ENCODE measurements around the gene SNRPD2.

DNA sequence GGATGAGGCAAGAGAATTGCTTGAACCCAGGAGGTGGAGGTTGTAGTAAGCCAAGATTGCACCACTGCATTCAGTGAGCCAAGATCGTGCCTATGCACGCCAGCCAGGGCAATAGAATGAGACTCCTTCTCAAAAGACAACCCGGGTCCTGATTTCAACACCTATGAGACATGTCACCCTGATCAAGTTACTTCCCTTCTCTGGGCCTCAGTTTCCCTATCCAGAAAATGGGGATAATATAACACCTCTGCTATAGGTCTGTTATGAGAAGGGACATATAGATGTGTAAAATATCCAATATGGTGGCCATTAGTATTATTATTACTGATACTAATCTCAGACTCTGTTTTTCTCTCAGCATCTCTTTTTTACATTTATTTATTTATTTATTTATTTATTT lies 36.7 kb downstream of the SNRPD2 start:
- no peak for TF ChIP-seq POLR2A (IDR thresholded peaks at IDR 0.05)
- TF ChIP-seq, protein P1, sequence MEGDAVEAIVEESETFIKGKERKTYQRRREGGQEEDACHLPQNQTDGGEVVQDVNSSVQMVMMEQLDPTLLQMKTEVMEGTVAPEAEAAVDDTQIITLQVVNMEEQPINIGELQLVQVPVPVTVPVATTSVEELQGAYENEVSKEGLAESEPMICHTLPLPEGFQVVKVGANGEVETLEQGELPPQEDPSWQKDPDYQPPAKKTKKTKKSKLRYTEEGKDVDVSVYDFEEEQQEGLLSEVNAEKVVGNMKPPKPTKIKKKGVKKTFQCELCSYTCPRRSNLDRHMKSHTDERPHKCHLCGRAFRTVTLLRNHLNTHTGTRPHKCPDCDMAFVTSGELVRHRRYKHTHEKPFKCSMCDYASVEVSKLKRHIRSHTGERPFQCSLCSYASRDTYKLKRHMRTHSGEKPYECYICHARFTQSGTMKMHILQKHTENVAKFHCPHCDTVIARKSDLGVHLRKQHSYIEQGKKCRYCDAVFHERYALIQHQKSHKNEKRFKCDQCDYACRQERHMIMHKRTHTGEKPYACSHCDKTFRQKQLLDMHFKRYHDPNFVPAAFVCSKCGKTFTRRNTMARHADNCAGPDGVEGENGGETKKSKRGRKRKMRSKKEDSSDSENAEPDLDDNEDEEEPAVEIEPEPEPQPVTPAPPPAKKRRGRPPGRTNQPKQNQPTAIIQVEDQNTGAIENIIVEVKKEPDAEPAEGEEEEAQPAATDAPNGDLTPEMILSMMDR (IDR thresholded peaks at IDR 0.05): no peak

Data from ovary (tissue), 3 donors.